PC-9 (cell line): Measurements from ENCODE around the gene FNBP1L. TPM values are rescaled to one million over a fixed set of nuclear protein-coding genes. Genes with fewer than 3 reads are reported as not detected.

Source experiments
- BruUV-seq: library from RNA; stranded (reverse); fragments of 400-500 nt; replicated peaks from 2 replicates; lab custom pipeline; 2021; lab: Mats Ljungman, UMichigan
- CTCF ChIA-PET: fragments of 300-600 bp; sonication (Branson Sonifier 250); formaldehyde crosslinking; loops from one replicate; lab custom pipeline; 2022; ENCODE audit warnings: antibody characterized with exemption; lab: Charles Lee
- POLR2A ChIA-PET: fragments of 300-600 bp; sonication (Branson Sonifier 250); formaldehyde crosslinking; loops from one replicate; lab custom pipeline; 2022; ENCODE audit warnings: antibody characterized with exemption; ENCODE audit not compliant: unreplicated experiment; lab: Charles Lee
- DNase-seq, 2 experiments: peaks; one replicate each; pipeline versions ENCODE4 v3.0.0 to v3.0.0-alpha.2; 2015 to 2022; ENCODE audit warnings: mixed read lengths in 1 of 2
- H2AFZ ChIP-seq: fragments of 200-600 bp; sonication (generic); 2 replicates; pipeline ENCODE4 v1.8.1; 2017; ENCODE audit warnings: antibody characterized with exemption
- H3F3A ChIP-seq: fragments of 200-600 bp; sonication (generic); 2 replicates; pipeline ENCODE4 v1.8.1; 2017; ENCODE audit warnings: antibody characterized with exemption, mild to moderate bottlenecking, low read depth; ENCODE audit not compliant: insufficient read depth
- H3K27ac ChIP-seq: fragments of 200-600 bp; sonication (generic); 2 replicates; pipeline ENCODE4 v1.6.1; 2016; ENCODE audit warnings: mixed run types
- H3K27me3 ChIP-seq: fragments of 200-600 bp; sonication (generic); 2 replicates; pipeline ENCODE4 v1.6.1; 2016; ENCODE audit warnings: low read depth, mixed run types; ENCODE audit not compliant: insufficient read depth
- H3K36me3 ChIP-seq: fragments of 200-600 bp; sonication (generic); 2 replicates; pipeline ENCODE4 v1.6.1; 2016; ENCODE audit warnings: low read depth, mixed run types
- H3K4me1 ChIP-seq: fragments of 200-600 bp; sonication (generic); replicated peaks from 2 replicates; pipeline ENCODE4 v1.6.1; 2016; ENCODE audit warnings: mixed run types; ENCODE audit not compliant: insufficient read depth
- H3K4me2 ChIP-seq: fragments of 200-600 bp; sonication (generic); 2 replicates; pipeline ENCODE4 v1.6.1; 2017; ENCODE audit warnings: mixed run types
- H3K4me3 ChIP-seq: fragments of 200-600 bp; sonication (generic); 2 replicates; pipeline ENCODE4 v1.6.1; 2016; ENCODE audit warnings: mixed run types
- H3K79me2 ChIP-seq: fragments of 200-600 bp; sonication (generic); 2 replicates; pipeline ENCODE4 v1.6.1; 2017; ENCODE audit warnings: low read depth, mixed run types
- H3K9me2 ChIP-seq: fragments of 200-600 bp; sonication (generic); 2 replicates; pipeline ENCODE4 v1.8.1; 2017; ENCODE audit warnings: mild to moderate bottlenecking; ENCODE audit not compliant: insufficient read depth
- H3K9me3 ChIP-seq: fragments of 200-600 bp; sonication (generic); 2 replicates; pipeline ENCODE4 v1.8.1; 2016; ENCODE audit warnings: low read depth; ENCODE audit not compliant: insufficient read depth
- H4K20me1 ChIP-seq: fragments of 200-600 bp; sonication (generic); 2 replicates; pipeline ENCODE4 v1.8.1; 2017; ENCODE audit not compliant: insufficient read depth
- EZH2 ChIP-seq: fragments of 200-600 bp; sonication (generic); IDR thresholded peaks from 2 replicates; pipeline ENCODE4 v1.8.0; 2017; ENCODE audit warnings: antibody characterized with exemption, low read depth
- intact Hi-C: fragments of 100-400 bp; cut with micrococcal nuclease; formaldehyde crosslinking; loops from one replicate; pipeline ENCODE4 v1.10.0; 2022; ENCODE audit not compliant: unreplicated experiment
- total RNA-seq: library from RNA; stranded (reverse); gene quantifications from 2 replicates; pipeline ENCODE4 v1.2.3, GENCODE V29; 2021
- TF ChIP-seq, protein P1 (sequence below): fragments of 200-600 bp; sonication (generic); conservative IDR thresholded peaks from 2 replicates; pipeline ENCODE4 v1.6.1; 2017; ENCODE audit warnings: mixed run types, antibody characterized with exemption, mild to moderate bottlenecking, moderate library complexity

FNBP1L gene
- total RNA-seq, 1 experiment from 2014 or later = 34.3 TPM

- intact Hi-C loops = no loop called here
- Histone ChIP-seq H3K36me3 (peaks cover 76% of the 10 kb centered on the region), H3K9me2 (no peaks in the 10 kb centered on the region), H3K27ac (no peak overlapping the region; the same call in 1 of the 2 replicates), H2AFZ (no peak overlapping the region), H3K27me3 (no peaks in the 10 kb centered on the region), H3F3A (peaks cover 95% of the 10 kb centered on the region), H3K4me1 (0 out of 2 replicates have a peak, but pooled peaks cover 11% of the 10 kb centered on the region), H4K20me1 (peaks cover 100% of the 10 kb centered on the region), H3K4me2 (no peak overlapping the region), H3K4me3 (no peak overlapping the region), H3K79me2 (peaks cover 100% of the 10 kb centered on the region), H3K9me3 (no peaks in the 10 kb centered on the region)
- ChIA-PET POLR2A (no interaction called here), CTCF (no interaction called here)
- no peak for DNase-seq
- no peak for TF ChIP-seq EZH2
- TF ChIP-seq, protein P1, sequence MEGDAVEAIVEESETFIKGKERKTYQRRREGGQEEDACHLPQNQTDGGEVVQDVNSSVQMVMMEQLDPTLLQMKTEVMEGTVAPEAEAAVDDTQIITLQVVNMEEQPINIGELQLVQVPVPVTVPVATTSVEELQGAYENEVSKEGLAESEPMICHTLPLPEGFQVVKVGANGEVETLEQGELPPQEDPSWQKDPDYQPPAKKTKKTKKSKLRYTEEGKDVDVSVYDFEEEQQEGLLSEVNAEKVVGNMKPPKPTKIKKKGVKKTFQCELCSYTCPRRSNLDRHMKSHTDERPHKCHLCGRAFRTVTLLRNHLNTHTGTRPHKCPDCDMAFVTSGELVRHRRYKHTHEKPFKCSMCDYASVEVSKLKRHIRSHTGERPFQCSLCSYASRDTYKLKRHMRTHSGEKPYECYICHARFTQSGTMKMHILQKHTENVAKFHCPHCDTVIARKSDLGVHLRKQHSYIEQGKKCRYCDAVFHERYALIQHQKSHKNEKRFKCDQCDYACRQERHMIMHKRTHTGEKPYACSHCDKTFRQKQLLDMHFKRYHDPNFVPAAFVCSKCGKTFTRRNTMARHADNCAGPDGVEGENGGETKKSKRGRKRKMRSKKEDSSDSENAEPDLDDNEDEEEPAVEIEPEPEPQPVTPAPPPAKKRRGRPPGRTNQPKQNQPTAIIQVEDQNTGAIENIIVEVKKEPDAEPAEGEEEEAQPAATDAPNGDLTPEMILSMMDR = no peak
- BruUV-seq = no TSS peak
Observed at GRCh38 chr1:93599479-93599878, 151.6 kb downstream of the FNBP1L start.

DNA sequence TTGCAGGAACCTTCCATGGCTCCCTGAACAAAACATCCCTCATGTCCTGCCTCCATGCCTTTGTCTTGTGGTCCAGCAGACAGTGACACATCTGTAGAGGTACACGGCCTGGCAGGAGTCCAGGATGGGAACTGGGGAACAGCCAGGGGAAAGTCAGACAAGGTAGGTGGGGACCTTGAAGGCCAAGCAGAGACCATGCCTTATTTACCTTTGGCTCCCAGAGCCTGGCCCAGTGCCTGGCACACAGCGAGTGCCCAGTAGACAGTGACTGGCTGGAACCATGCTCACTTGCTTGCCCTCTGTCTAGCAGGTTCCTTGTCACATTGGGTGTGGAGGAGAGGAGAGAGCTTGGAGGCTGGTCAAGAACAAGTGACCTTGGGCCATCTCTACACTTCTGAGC, 152.7 kb downstream of the FNBP1L start:
- POLR2A ChIA-PET = no interaction called here
- Histone ChIP-seq H2AFZ (no peak overlapping the region), H3K27ac (0 out of 2 replicates have a peak overlapping the region, but pooled peaks have one; percentile 33), H3K79me2 (peaks cover 100% of the 10 kb centered on the region), H3K4me3 (no peak overlapping the region), H3K9me2 (no peaks in the 10 kb centered on the region), H3K27me3 (no peaks in the 10 kb centered on the region), H3F3A (peaks cover 95% of the 10 kb centered on the region), H3K4me2 (no peak overlapping the region), H4K20me1 (peaks cover 100% of the 10 kb centered on the region), H3K36me3 (peaks cover 79% of the 10 kb centered on the region), H3K4me1 (peaks cover 7% of the 10 kb centered on the region), H3K9me3 (no peaks in the 10 kb centered on the region)
- CTCF ChIA-PET = no interaction called here
- no TSS peak for BruUV-seq
- DNase-seq = no peak
- intact Hi-C loops = no loop called here
- TF ChIP-seq, protein P1 = no peak
- no peak for TF ChIP-seq EZH2

DNA sequence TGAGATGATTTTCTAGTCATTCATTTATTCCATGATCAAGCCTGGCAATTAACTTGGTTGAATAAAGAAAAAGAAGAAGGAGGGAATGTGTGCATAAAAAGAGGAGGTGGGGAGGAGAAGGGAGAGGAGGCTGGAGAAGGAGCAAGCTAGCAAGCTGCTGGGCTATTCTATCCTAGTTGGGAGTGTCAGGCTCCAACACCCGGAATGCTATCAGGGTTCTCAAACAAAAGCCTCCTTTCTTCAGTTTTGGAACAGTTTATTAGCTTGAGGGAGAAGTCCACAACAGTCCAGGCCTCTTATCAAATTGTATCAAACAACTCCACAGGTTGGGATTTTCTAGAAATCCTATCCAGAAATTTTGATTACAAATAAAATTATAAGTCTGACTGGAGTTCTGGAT, 153.8 kb downstream of the FNBP1L start:
- intact Hi-C loops = no loop called here
- Histone ChIP-seq H3K9me3 (no peaks in the 10 kb centered on the region), H3K36me3 (peaks cover 68% of the 10 kb centered on the region), H3K79me2 (peaks cover 100% of the 10 kb centered on the region), H3K27me3 (no peaks in the 10 kb centered on the region), H3K4me1 (peaks cover 17% of the 10 kb centered on the region), H2AFZ (no peak overlapping the region), H3K4me3 (no peak overlapping the region), H3K9me2 (no peaks in the 10 kb centered on the region), H3F3A (peaks cover 95% of the 10 kb centered on the region), H4K20me1 (peaks cover 100% of the 10 kb centered on the region), H3K27ac (no peak overlapping the region), H3K4me2 (no peak overlapping the region)
- BruUV-seq = no TSS peak
- ChIA-PET POLR2A (no interaction called here), CTCF (no interaction called here)
- TF ChIP-seq, protein P1 = no peak
- TF ChIP-seq EZH2 = no peak
- no peak for DNase-seq
